Gastroesophageal sphincter (tissue), 3 donors: ENCODE measurements around the gene HPSE2.

Experiments used
- CTCF ChIP-seq, 4 experiments: fragments of 200-600 bp in 2 of 4; fragments of 450-650 bp in 2 of 4; sonication (generic) in 1 of 4; IDR thresholded peaks; one replicate each; pipeline ENCODE4 v1.5.1; 2017 to 2019; ENCODE audit warnings: antibody characterized with exemption in 4 of 4, mild to moderate bottlenecking in 2 of 4, moderate library complexity in 2 of 4
- EP300 ChIP-seq: sonication (generic); formaldehyde crosslinking; IDR thresholded peaks from one replicate; pipeline ENCODE4 v1.6.1; 2017; ENCODE audit warnings: antibody characterized with exemption, mild to moderate bottlenecking
- POLR2A ChIP-seq, 2 donors: fragments of 450-650 bp; IDR thresholded peaks; one replicate each; pipeline ENCODE4 v1.6.1; 2017; ENCODE audit warnings: antibody characterized with exemption in 2 of 2, mild to moderate bottlenecking in 2 of 2, moderate library complexity in 1 of 2
- POLR2AphosphoS5 ChIP-seq: sonication (generic); formaldehyde crosslinking; IDR thresholded peaks from one replicate; pipeline ENCODE4 v1.6.1; 2017; ENCODE audit warnings: antibody characterized with exemption

- TF ChIP-seq CTCF (IDR thresholded peaks at IDR 0.05) (no peak), POLR2A (IDR thresholded peaks at IDR 0.05) (no peak), EP300 (no peak), POLR2AphosphoS5 (no peak)
Observed at GRCh38 chr10:98778277-98778759, 457.3 kb downstream of the HPSE2 start.
